ENCODE data around the gene RALGPS2. TPM values are rescaled to one million over a fixed set of nuclear protein-coding genes. Genes with fewer than 3 reads are reported as not detected.

RALGPS2 gene
- total and polyA plus RNA-seq, 2 of the 8 experiments (the other 6 are each of a cell fraction or from before 2014, with no cell fraction given): 6.7 to 38.0 TPM

DNA sequence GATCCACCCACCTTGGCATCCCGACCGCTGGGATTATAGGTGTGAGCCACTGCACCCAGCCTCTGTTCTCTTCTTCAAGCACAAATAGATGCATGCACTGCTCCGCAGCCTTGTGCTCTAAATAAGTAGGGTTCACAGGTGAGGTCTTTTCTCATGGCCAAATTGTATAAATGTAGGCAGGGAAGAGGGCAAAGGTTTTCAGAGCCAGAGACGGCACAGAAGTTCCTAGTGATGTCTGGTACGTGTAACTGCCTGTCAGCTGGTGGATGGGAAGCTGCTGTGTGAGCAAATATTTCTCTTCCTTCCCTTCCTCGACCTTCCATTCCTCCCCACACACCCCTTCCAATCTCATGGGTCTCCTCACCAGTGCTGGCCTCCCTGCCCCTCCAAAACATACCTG, 229.9 kb downstream of the RALGPS2 start:
- ChIA-PET CTCF (ENCODE audit: partially characterized antibody) (interaction anchor here (1.1 kb wide), 1 partner anchor 10 kb away, joined by 3 read pairs; no protein-coding TSS in a partner anchor), POLR2A (ENCODE audit: partially characterized antibody) (no interaction called here)
- Histone ChIP-seq H3K9ac (replicated peaks in 1 of 4; ENCODE audit: extremely low read depth in 1 of 4, low read depth in 3 of 4, low read length in 3 of 4) (no peak overlapping the region), H2AFZ (ENCODE audit: low read length) (no peak overlapping the region), H4K20me1 (replicated peaks in 1 of 2; ENCODE audit: control insufficient read depth in 1 of 2, insufficient read depth in 2 of 2, low read length in 2 of 2) (no peaks in the 10 kb centered on the region), H2BK15ac (ENCODE audit: low read length) (no peak overlapping the region), H3K27me3 (replicated peaks in 1 of 4; ENCODE audit: control insufficient read depth in 3 of 4, extremely low read depth in 1 of 4, insufficient read depth in 3 of 4, low read length in 3 of 4) (no peaks in the 10 kb centered on the region), H2BK5ac (ENCODE audit: low read depth, low read length) (no peak overlapping the region), H3K23ac (ENCODE audit: insufficient read length) (no peak overlapping the region), H3K27ac (ENCODE audit: low read depth, low read length) (no peak overlapping the region), H3K9me3 (ENCODE audit: insufficient read depth in 2 of 2, low read depth in 1 of 2, low read length in 1 of 2) (no peaks in the 10 kb centered on the region), H2AK5ac (ENCODE audit: low read depth, low read length) (no peak overlapping the region), H4K5ac (ENCODE audit: insufficient read length, low read depth, low read length) (no peak overlapping the region), H3K4me3 (ENCODE audit: extremely low read depth in 1 of 4, insufficient read depth in 2 of 4, low read depth in 3 of 4, low read length in 4 of 4) (no peak overlapping the region), H3K18ac (ENCODE audit: extremely low read depth, low read length) (no peak overlapping the region), H3K14ac (ENCODE audit: insufficient read length) (no peak overlapping the region), H3K79me1 (ENCODE audit: low read depth, low read length) (no peaks in the 10 kb centered on the region), H3K4ac (replicated peaks; ENCODE audit: insufficient read length, low read depth, low read length) (no peak overlapping the region), H4K8ac (ENCODE audit: extremely low read depth, insufficient read depth, low read length) (no peak overlapping the region), H2BK120ac (replicated peaks; ENCODE audit: low read depth, low read length) (no peak overlapping the region), H4K91ac (replicated peaks; ENCODE audit: insufficient read length, low read length) (no peak overlapping the region), H3K56ac (replicated peaks; ENCODE audit: insufficient read length, low read depth, low read length) (no peak overlapping the region), H2BK20ac (ENCODE audit: low read length) (no peak overlapping the region), H3K36me3 (ENCODE audit: control insufficient read depth in 2 of 4, insufficient read depth in 4 of 4, low read length in 3 of 4) (no peaks in the 10 kb centered on the region), H2BK12ac (ENCODE audit: low read depth, low read length) (no peak overlapping the region), H3K4me1 (replicated peaks in 1 of 4; ENCODE audit: control insufficient read depth in 3 of 4, insufficient read depth in 4 of 4, low read length in 3 of 4) (no peaks in the 10 kb centered on the region), H3K23me2 (ENCODE audit: low read depth, low read length) (no peaks in the 10 kb centered on the region), H3K4me2 (ENCODE audit: insufficient read depth in 1 of 2, low read depth in 2 of 2, low read length in 2 of 2) (no peak overlapping the region), H3K79me2 (ENCODE audit: control insufficient read depth in 1 of 2, insufficient read depth in 2 of 2, low read length in 2 of 2) (no peaks in the 10 kb centered on the region)
- FAIRE-seq: no peak
- no peak for DNase-seq (ENCODE audit: low read depth in 1 of 2, low spot score in 2 of 2)
- 86% methylated on average over 6 of the region's 6 CpGs; no CpG with 5 or more reads in 1 of the 2 experiments for WGBS, 2 experiments (ENCODE audit: extremely low coverage in 1 of 2, insufficient coverage in 1 of 2, insufficient read length in 1 of 2, insufficient replicate concordance in 2 of 2, low coverage in 1 of 2, low lambda C conversion rate in 2 of 2, missing lambda C conversion rate in 1 of 2)
- TF ChIP-seq CEBPB (IDR thresholded peaks at IDR 0.05; ENCODE audit: low read depth, low read length) (no peak), SRF (IDR thresholded peaks at IDR 0.05; ENCODE audit: low read depth, low read length) (no peak), SUZ12 (IDR thresholded peaks at IDR 0.05; ENCODE audit: low read length) (no peak)
